Activated CD8-positive, alpha-beta memory T cell treated with anti-CD3 and anti-CD28 coated beads for 24 hours (primary cell): ENCODE measurements around the gene HECTD1.
"Not testable (repeated sequence)": the region's sequence is repeated elsewhere in the genome, so short reads cannot be mapped to it uniquely, and the experiment has no call there.

Source experiments
- DNase-seq: peaks from one replicate; pipeline ENCODE4 v3.0.0-alpha.2; 2020

HECTD1 gene

GRCh38 chr14:31192544-31192943 is 15.0 kb downstream of the HECTD1 start:
- DNase-seq: not testable (repeated sequence)

GRCh38 chr14:31190717-31191263 is 16.8 kb downstream of the HECTD1 start:
- DNase-seq: no peak

- DNase-seq: no peak
Measured at GRCh38 chr14:31190219-31190603, 17.4 kb downstream of the HECTD1 start.

GRCh38 chr14:31189346-31190218 is 18.0 kb downstream of the HECTD1 start:
- no peak for DNase-seq

- no peak for DNase-seq
Measured at GRCh38 chr14:31188744-31189143, 18.8 kb downstream of the HECTD1 start.

- DNase-seq: not testable (repeated sequence)
Measured at GRCh38 chr14:31182016-31182415, 25.6 kb downstream of the HECTD1 start.

GRCh38 chr14:31181271-31181670 is 26.3 kb downstream of the HECTD1 start:
- DNase-seq: no peak

GRCh38 chr14:31180299-31181051 is 27.1 kb downstream of the HECTD1 start:
- DNase-seq: no peak

GRCh38 chr14:31174433-31174832 is 33.2 kb downstream of the HECTD1 start:
- DNase-seq: no peak

- no peak for DNase-seq
Measured at GRCh38 chr14:31173120-31173837, 34.3 kb downstream of the HECTD1 start.

- no peak for DNase-seq
Measured at GRCh38 chr14:31172084-31172483, 35.5 kb downstream of the HECTD1 start.

GRCh38 chr14:31170411-31170810 is 37.2 kb downstream of the HECTD1 start:
- DNase-seq: no peak

- no peak for DNase-seq
Measured at GRCh38 chr14:31169877-31170276, 37.7 kb downstream of the HECTD1 start.

- no peak for DNase-seq
Measured at GRCh38 chr14:31167032-31167431, 40.6 kb downstream of the HECTD1 start.

- DNase-seq: no peak
Measured at GRCh38 chr14:31166271-31166561, 41.4 kb downstream of the HECTD1 start.

- DNase-seq: no peak
Measured at GRCh38 chr14:31164115-31164514, 43.5 kb downstream of the HECTD1 start.

GRCh38 chr14:31162910-31163649 is 44.5 kb downstream of the HECTD1 start:
- no peak for DNase-seq

- DNase-seq: no peak
Measured at GRCh38 chr14:31161274-31161673, 46.3 kb downstream of the HECTD1 start.

GRCh38 chr14:31159682-31160296 is 47.8 kb downstream of the HECTD1 start:
- no peak for DNase-seq

- DNase-seq: no peak
Measured at GRCh38 chr14:31154956-31155355, 52.6 kb downstream of the HECTD1 start.

- DNase-seq: no peak
Measured at GRCh38 chr14:31142455-31143087, 65.0 kb downstream of the HECTD1 start.
